Measurements from ENCODE around the gene KCTD1. TPM values are rescaled to one million over a fixed set of nuclear protein-coding genes. Genes with fewer than 3 reads are reported as not detected.

The KCTD1 gene
- total RNA-seq, 2 donors from 2014 or later = 35.1 to 44.4 TPM

GRCh38 chr18:26538524-26538923, 9.8 kb downstream of the KCTD1 start:
- no peak overlapping the region for H3K4me3 ChIP-seq
- no peak for TF ChIP-seq CTCF (IDR thresholded peaks at IDR 0.05)
- H3K9me3 ChIP-seq = no peaks in the 10 kb centered on the region
- peaks cover 0 to 30% of the 10 kb centered on the region in 2 donors for H3K4me1 ChIP-seq
- peak; percentile 11 for DNase-seq (ENCODE audit: low spot score)
- H3K27me3 ChIP-seq = no peaks in the 10 kb centered on the region
- no peak overlapping the region for H3K27ac ChIP-seq
- no peaks in the 10 kb centered on the region for H3K36me3 ChIP-seq

GRCh38 chr18:26536664-26537063, 11.7 kb downstream of the KCTD1 start:
- H3K4me1 ChIP-seq = peaks cover 0 to 22% of the 10 kb centered on the region in 2 donors
- no peak for DNase-seq (ENCODE audit: low spot score)
- H3K36me3 ChIP-seq = no peaks in the 10 kb centered on the region
- TF ChIP-seq CTCF (IDR thresholded peaks at IDR 0.05) = no peak
- H3K27me3 ChIP-seq = no peaks in the 10 kb centered on the region
- no peaks in the 10 kb centered on the region for H3K9me3 ChIP-seq
- H3K27ac ChIP-seq = no peak overlapping the region
- H3K4me3 ChIP-seq = no peak overlapping the region

- Histone ChIP-seq H3K27ac (no peak overlapping the region), H3K27me3 (no peaks in the 10 kb centered on the region), H3K4me3 (no peak overlapping the region), H3K4me1 (peaks cover 0 to 17% of the 10 kb centered on the region in 2 donors), H3K36me3 (no peaks in the 10 kb centered on the region), H3K9me3 (no peaks in the 10 kb centered on the region)
- TF ChIP-seq CTCF (IDR thresholded peaks at IDR 0.05) = no peak
- no peak for DNase-seq (ENCODE audit: low spot score)
These were observed 12.3 kb downstream of the KCTD1 start for GRCh38 chr18:26536032-26536431.

GRCh38 chr18:26535630-26536029, 12.7 kb downstream of the KCTD1 start:
- no peaks in the 10 kb centered on the region for H3K27me3 ChIP-seq
- H3K27ac ChIP-seq = no peak overlapping the region
- no peak for TF ChIP-seq CTCF (IDR thresholded peaks at IDR 0.05)
- no peak overlapping the region for H3K4me3 ChIP-seq
- H3K4me1 ChIP-seq = peaks cover 0 to 13% of the 10 kb centered on the region in 2 donors
- no peaks in the 10 kb centered on the region for H3K36me3 ChIP-seq
- DNase-seq (ENCODE audit: low spot score) = no peak
- H3K9me3 ChIP-seq = no peaks in the 10 kb centered on the region

- H3K4me3 ChIP-seq = no peak overlapping the region
- H3K9me3 ChIP-seq = no peaks in the 10 kb centered on the region
- TF ChIP-seq CTCF (IDR thresholded peaks at IDR 0.05) = no peak
- H3K4me1 ChIP-seq = peaks cover 0 to 4% of the 10 kb centered on the region in 2 donors
- H3K27me3 ChIP-seq = no peaks in the 10 kb centered on the region
- H3K27ac ChIP-seq = no peak overlapping the region
- no peaks in the 10 kb centered on the region for H3K36me3 ChIP-seq
- DNase-seq (ENCODE audit: low spot score) = no peak
These were observed 15.7 kb downstream of the KCTD1 start for GRCh38 chr18:26532367-26533340.

Data from right atrium auricular region (tissue), 2 donors.